DMS114 treated with DMSO at 0.1 percent for 48 hours (cell line): Measurements from ENCODE around the gene DYNLL2.
"Not testable (repeated sequence)": the region's sequence is repeated elsewhere in the genome, so short reads cannot be mapped to it uniquely, and the experiment has no call there.

Experiments
- DNase-seq: peaks from one replicate; lab custom pipeline; 2025; ENCODE audit not compliant: unreplicated experiment; lab: John Stamatoyannopoulos, UW

The DYNLL2 gene

GRCh38 chr17:58082870-58083490 lies at the start of gene DYNLL2:
Gene DYNLL2, plus strand, starts transcription at chr17:58083419. Its CDS starts 3,672 bp downstream, at chr17:58087091.
- peak; percentile 73 for DNase-seq

- no peak for DNase-seq
These were observed 43.2 kb upstream of the DYNLL2 start for GRCh38 chr17:58039975-58040374.

- DNase-seq = no peak
These were observed 42.8 kb upstream of the DYNLL2 start for GRCh38 chr17:58040386-58040785.

- no peak for DNase-seq
These were observed 42.1 kb upstream of the DYNLL2 start for GRCh38 chr17:58041161-58041560.

GRCh38 chr17:58043221-58044181 lies 39.7 kb upstream of the DYNLL2 start:
- no peak for DNase-seq

GRCh38 chr17:58044256-58044655 lies 39.0 kb upstream of the DYNLL2 start:
- DNase-seq = not testable (repeated sequence)

GRCh38 chr17:58046239-58047094 lies 36.8 kb upstream of the DYNLL2 start:
- no peak for DNase-seq

- no peak for DNase-seq
These were observed 35.7 kb upstream of the DYNLL2 start for GRCh38 chr17:58047376-58048150.

- DNase-seq = no peak
These were observed 33.7 kb upstream of the DYNLL2 start for GRCh38 chr17:58049533-58049932.

GRCh38 chr17:58050966-58051365 lies 32.3 kb upstream of the DYNLL2 start:
- no peak for DNase-seq

GRCh38 chr17:58051468-58051867 lies 31.8 kb upstream of the DYNLL2 start:
- DNase-seq = no peak

GRCh38 chr17:58052407-58052806 lies 30.8 kb upstream of the DYNLL2 start:
- no peak for DNase-seq

GRCh38 chr17:58052945-58053715 lies 30.1 kb upstream of the DYNLL2 start:
- no peak for DNase-seq

GRCh38 chr17:58054641-58055040 lies 28.6 kb upstream of the DYNLL2 start:
- DNase-seq = no peak

GRCh38 chr17:58056476-58056875 lies 26.7 kb upstream of the DYNLL2 start:
- no peak for DNase-seq

- no peak for DNase-seq
These were observed 24.1 kb upstream of the DYNLL2 start for GRCh38 chr17:58059141-58059540.

- no peak for DNase-seq
These were observed 22.5 kb upstream of the DYNLL2 start for GRCh38 chr17:58060596-58061191.

GRCh38 chr17:58061672-58062071 lies 21.5 kb upstream of the DYNLL2 start:
- DNase-seq = no peak

- no peak for DNase-seq
These were observed 18.0 kb upstream of the DYNLL2 start for GRCh38 chr17:58065238-58065637.
